HT-29 (cell line): ENCODE results near the gene TGFBR1. TPM values are rescaled to one million over a fixed set of nuclear protein-coding genes. Genes with fewer than 3 reads are reported as not detected.

Experiments used
- DNase-seq: peaks from one replicate; pipeline ENCODE4 v3.0.0-alpha.2; 2015; ENCODE audit warnings: low spot score
- total RNA-seq: library from RNA; depleted of rRNA; stranded (reverse); fragments of >200 nt; shearing (Covaris generic); gene quantifications from 2 replicates; pipeline ENCODE4 v1.2.3, GENCODE V29; 2014; rRNA removed

TGFBR1 gene
- 4.7 and 4.9 TPM in 2 replicates for total RNA-seq

- DNase-seq = peak; percentile 81
Measured at GRCh38 chr9:99104459-99105151, at the start of gene TGFBR1. TSS of gene TGFBR1 (plus strand) at chr9:99105113. CDS start at chr9:99105206, 93 bp downstream.

GRCh38 chr9:99055384-99055783 lies 49.5 kb upstream of the TGFBR1 start:
- DNase-seq = no peak

DNA sequence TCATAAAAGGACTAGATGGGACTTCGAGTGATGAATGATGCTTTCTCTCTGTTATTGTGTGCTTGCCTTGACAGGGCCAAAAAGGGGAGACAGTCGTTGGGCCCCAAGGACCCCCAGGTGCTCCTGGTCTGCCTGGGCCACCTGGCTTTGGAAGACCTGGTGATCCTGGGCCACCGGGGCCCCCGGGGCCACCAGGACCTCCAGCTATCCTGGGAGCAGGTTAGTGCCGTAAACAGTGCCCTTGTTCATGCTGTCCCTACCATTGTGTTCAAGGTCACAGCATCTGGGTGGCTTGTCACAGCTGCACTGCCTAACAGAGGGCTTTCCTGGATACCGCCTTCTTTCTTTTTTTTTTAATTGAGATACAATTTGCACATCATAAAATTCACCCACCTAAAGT lies 48.7 kb upstream of the TGFBR1 start:
- no peak for DNase-seq

- DNase-seq = no peak
Measured at GRCh38 chr9:99056886-99057664, 47.8 kb upstream of the TGFBR1 start.

GRCh38 chr9:99057665-99058625 lies 47.0 kb upstream of the TGFBR1 start:
- no peak for DNase-seq

DNA sequence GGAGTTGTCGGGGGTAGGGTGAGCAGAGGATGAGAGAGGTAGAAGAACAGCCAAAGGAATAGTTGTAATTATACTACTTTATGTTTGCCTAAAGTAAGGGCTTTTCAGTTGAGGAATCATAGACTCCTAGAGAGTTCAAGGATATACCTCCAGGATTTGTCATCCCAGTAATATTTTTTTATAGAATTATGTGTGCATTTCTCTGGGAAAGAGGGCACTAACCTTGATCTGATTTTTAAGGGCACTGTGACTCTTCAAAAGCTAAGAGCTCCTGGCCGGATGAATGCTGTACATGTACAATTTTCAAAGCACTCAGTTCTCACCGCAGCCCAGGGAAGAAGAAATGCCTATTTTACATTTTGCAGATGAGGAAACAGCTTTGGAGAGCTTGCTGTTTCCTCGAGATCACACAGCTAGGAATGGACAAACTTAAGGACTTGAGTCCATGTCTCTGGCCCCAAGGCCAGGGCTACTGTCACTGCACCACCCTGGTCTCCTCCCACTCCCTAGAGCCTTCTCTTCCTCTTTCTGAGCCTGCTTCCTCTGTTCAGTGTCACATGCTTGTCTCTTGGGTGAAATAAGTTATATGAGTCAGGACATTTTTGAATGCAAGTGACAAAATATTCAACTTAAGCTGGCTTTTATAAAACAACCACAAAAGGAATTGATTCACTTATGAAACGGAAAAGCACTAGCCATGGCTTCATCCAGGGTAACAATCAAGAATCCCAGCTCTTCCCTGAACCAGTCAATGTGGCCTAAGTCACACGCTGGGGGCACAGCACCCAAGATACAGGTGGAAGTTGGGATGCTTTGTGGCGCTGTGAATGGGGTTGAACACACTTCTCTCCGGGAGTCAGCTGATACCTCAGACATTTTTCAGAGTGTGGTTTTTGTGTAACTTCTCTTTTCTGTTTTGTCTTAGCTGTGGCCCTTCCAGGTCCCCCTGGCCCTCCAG lies 45.7 kb upstream of the TGFBR1 start:
- DNase-seq = no peak

DNA sequence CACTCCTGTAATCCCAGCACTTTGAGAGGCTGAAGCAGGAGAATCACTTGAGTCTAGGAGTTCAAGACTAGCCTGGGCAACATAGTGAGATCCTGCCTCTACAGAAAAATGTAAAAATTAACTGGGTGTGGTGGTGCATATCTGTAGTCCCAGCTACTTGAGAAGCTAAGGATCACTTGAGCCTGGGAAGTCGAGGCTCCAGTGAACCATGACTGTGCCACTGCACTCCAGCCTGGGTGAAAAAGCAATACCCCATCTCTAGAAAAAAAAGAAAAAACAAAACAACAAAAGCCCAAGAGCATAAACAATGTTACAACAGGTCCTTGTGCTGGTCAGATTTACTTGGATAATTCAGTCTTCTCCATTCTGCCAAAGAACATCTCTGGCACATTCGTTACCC lies 44.3 kb upstream of the TGFBR1 start:
- no peak for DNase-seq

- DNase-seq = no peak
Measured at GRCh38 chr9:99062549-99062948, 42.4 kb upstream of the TGFBR1 start.

DNA sequence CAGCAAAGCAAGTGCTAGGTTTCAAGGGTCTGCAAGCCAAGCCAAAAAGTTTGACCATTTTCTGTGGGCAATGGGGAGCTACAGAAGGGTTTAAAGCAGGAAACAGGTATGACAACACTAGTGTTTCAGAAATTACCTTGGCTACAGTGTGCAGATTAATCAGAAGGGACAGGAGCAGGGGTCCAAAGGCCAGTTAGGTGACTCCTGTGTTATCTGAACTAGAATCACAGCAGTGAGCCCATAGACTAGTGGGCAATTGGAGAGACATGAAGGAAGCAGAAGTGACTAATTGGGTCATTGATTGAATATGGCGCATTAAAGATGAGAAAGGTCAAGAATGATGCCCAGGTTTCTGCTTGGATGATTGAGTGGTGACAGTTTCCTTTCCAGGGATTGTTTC lies 41.4 kb upstream of the TGFBR1 start:
- DNase-seq = no peak

DNA sequence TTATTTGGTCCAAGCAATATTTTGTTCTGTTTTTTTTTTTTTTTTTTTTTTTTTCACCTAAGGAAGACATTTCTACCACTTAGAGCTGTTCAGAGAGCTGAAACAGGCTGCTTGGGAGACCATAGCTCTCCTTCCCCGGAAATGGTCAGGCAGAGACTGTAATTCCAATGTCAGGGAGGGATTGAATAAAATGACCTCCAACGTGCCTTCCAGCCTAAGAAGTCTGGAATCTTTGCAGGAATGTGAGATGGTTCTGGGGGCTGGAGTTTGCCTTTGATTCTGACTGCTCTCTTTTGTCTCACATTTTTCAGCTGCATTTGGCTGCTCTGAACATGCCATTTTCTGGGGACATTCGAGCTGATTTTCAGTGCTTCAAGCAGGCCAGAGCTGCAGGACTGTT lies 38.3 kb upstream of the TGFBR1 start:
- no peak for DNase-seq

DNA sequence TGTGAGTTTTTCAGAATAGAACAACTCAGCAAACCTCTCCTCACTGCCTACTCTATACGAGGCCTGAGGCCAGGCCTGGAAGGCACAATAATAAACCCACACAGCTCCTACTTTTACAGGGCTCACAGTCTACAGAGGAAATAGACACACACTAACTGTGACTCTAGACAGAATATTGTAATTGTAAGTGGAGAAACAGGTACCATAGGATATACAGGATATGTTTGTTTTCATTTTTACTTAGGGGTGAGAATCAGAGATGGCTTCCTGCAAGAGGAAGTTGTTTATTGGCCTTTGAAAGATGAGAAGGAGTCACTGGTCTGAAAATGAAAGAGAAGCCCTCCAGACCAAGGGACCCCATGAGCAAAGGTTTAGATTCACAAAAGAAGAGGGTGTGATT lies 35.8 kb upstream of the TGFBR1 start:
- no peak for DNase-seq

DNA sequence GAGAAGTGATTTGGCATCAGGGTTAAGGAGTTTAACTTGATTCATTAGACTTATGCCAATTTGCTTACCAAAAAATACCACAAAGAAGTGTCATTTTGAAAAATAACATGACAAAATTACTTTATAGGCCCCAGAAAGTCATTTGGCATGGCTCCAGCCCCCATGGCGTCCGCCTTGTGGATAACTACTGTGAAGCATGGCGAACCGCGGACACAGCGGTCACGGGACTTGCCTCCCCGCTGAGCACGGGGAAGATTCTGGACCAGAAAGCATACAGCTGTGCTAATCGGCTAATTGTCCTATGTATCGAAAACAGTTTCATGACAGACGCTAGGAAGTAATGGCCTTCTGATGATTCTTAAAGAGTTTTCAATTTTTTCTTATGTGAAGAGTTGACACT lies 35.4 kb upstream of the TGFBR1 start:
- DNase-seq = no peak

GRCh38 chr9:99070681-99071080 lies 34.2 kb upstream of the TGFBR1 start:
- DNase-seq = no peak

- DNase-seq = no peak
Measured at GRCh38 chr9:99071313-99072039, 33.4 kb upstream of the TGFBR1 start.

DNA sequence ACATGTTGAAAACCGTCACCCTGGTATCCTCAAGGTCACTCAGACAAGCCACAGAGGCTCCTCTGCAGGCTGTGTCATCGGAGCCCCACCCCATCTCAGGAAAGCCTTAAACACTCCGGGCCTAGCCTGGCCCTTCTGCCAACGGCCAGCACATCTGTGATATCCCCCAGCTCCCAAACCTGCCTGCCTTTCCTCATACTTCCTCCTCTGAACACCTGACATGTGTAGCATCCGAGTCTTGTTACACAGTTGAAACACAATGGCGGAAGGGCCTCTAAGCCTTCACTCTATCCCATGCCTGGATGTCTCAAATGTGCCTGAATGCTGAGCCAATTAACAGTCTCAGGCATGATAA lies 32.9 kb upstream of the TGFBR1 start:
- DNase-seq = no peak

DNA sequence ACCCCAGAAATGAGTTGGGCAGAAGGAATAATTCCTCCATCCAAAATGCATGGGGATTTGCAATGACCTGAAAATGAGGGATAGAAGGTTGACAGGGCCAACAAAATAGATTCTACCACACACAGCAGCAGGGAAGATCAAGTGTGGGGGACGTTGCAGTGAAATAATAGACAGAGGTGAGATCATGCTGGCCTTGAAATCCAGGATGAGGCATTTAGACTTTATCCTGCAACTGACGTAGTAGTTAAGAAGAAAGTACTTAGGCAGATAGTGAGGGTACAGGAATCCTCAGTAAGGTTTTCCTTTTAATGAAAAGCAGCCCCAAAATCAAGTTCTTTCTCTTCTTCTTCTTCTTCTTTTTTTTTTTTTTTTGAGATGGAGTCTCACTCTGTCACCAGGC lies 31.6 kb upstream of the TGFBR1 start:
- DNase-seq = no peak

GRCh38 chr9:99073985-99074901 lies 30.7 kb upstream of the TGFBR1 start:
- DNase-seq = no peak

- no peak for DNase-seq
Measured at GRCh38 chr9:99074902-99075245, 30.0 kb upstream of the TGFBR1 start.

- no peak for DNase-seq
Measured at GRCh38 chr9:99075246-99075912, 29.5 kb upstream of the TGFBR1 start.
